Measurements from ENCODE around the gene VEGFC.

The VEGFC gene

GRCh38 chr4:176792326-176793059, at the start of gene VEGFC:
Gene VEGFC, minus strand, starts transcription at chr4:176792922. Its CDS starts 611 bp downstream, at chr4:176792311.
- DNase-seq (ENCODE audit: low spot score), result peak; percentile 32

- DNase-seq (ENCODE audit: low spot score), result no peak
Measured at GRCh38 chr4:176841711-176842112, 49.0 kb upstream of the VEGFC start.

GRCh38 chr4:176840166-176840565, 47.4 kb upstream of the VEGFC start:
- no peak for DNase-seq (ENCODE audit: low spot score)

DNA sequence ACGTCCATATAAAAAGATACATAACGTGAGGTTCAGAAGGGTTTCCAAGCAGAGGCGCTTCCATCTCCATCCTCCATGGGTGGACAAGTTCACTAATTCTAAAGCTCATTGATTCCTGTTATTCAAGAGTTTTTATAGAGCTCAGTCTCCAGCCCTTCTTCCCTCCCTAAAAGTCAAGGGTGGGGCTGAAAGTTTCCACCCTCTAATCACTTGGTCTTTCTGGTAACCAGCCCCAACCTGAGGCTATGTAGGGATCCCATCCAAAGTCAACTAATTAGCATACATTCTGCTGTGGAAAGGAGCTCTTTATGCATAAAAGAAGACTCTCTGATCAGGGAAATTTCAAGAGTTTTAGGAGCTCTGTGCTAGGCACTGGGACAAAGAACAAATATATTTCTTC, 46.9 kb upstream of the VEGFC start:
- DNase-seq (ENCODE audit: low spot score), result no peak

- no peak for DNase-seq (ENCODE audit: low spot score)
Measured at GRCh38 chr4:176838601-176839433, 46.1 kb upstream of the VEGFC start.

DNA sequence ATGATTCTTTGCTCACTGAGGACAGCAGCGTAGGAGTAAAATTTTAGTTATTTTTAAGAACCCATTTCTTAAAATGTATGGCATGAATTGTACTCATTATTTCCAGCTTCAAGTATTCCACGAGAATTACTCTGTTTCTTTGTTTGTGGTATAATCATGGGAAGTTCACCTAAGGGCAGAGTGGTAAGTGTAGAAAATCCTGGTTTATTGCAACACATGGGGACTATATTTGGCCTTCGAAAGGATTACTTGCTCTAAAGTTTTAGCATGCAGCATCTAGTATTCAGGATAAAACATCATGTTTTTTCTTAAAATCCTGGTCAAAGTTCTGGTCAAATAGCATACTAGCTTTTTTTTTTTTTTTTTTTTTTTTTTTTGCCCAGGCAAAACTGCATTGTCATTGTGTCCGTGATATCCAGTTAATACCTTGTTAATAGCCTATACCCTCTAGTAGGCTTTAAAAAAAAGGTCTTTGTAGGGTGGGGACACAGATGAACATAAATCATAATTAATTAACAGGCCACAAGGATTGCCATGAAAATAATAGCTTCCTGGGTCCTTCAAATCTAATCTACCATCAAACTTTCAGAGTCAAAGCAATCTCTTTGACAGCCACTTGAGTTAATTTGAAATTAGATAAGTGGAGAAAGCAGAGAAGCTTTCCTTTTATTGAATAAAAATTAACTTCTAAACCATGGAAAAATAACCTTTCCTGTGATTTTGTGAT, 44.6 kb upstream of the VEGFC start:
- DNase-seq (ENCODE audit: low spot score), result no peak

DNA sequence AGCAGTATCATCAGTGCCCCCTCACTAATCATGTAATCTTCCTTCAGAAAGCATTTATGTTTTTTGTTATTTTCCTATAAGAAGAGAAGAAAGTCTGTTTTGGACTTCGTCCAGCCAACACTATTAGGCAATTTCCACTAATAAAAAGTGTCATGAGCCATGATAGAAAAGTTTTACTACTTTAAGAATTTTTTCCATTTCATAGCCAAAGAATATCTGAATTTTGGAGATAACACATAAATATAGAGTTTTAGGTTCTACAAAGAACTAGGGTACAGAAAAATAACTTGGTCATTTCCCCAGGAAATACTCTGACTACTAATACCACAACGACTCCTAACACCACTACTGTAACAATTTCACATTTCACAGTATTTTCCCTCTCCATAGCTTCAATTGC, 41.8 kb upstream of the VEGFC start:
- DNase-seq (ENCODE audit: low spot score), result no peak

- DNase-seq (ENCODE audit: low spot score), result no peak
Measured at GRCh38 chr4:176833400-176834175, 40.9 kb upstream of the VEGFC start.

GRCh38 chr4:176830971-176831370, 38.2 kb upstream of the VEGFC start:
- no peak for DNase-seq (ENCODE audit: low spot score)

DNA sequence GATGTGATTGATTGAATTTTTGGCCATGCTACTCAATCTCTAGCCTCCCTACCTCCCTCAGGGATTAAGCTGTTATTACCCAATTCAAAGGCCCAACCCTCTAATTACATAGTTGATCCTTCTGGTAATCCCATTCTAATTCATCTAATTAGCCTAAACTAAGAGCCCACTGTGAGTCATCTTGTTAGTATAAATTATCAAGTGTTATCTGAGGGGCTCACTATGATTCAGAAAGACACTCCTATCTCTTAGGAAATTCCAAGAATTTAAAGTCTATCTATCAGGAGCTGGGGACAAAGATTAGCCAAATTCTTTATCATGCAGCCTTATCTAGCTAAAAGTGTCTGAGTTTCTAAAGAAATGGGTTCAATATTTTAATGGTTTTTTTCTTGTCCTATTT, 32.9 kb upstream of the VEGFC start:
- no peak for DNase-seq (ENCODE audit: low spot score)

GRCh38 chr4:176824645-176825366, 32.1 kb upstream of the VEGFC start:
- DNase-seq (ENCODE audit: low spot score), result no peak

DNA sequence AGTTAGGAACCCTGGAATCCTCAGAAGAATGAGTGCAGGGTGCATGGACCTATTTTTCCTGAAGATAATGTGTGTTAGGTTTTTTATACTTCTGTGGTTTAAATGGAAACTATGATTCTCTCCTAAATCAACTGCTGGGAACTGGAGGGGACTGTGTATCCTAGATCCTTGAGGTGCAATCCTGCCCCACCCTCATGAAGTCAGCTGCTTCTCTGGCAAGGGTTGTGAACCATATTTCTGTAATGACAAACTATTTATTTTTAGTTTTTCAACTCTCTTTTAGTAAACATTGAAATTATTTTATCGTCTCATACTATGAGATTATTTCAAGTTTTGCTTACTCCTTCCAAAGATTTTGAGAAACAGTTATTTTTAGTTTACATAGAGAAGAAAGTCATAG, 25.8 kb upstream of the VEGFC start:
- DNase-seq (ENCODE audit: low spot score), result no peak

GRCh38 chr4:176817204-176817603, 24.5 kb upstream of the VEGFC start:
- DNase-seq (ENCODE audit: low spot score), result no peak

DNA sequence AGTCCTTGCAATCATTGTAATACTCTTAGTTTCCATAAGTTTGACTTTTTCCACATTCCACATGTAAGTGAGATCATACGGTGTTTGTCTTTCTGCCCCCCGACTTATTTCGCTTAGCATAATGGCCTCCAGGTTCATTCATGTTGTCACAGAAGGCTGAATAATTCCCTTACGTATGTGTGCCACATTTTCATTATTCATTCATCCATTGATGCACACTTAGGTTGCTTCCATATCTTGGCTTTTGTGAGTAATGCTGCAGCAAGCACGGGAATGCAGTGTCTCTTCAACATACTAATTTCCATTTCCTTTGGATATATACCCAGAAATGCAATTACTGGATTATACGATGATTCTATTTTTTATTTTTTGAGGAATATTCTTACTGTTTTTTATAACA, 22.0 kb upstream of the VEGFC start:
- no peak for DNase-seq (ENCODE audit: low spot score)

GRCh38 chr4:176810481-176811249, 17.9 kb upstream of the VEGFC start:
- no peak for DNase-seq (ENCODE audit: low spot score)

- DNase-seq (ENCODE audit: low spot score), result no peak
Measured at GRCh38 chr4:176806778-176807375, 14.2 kb upstream of the VEGFC start.

GRCh38 chr4:176805155-176805554, 12.4 kb upstream of the VEGFC start:
- no peak for DNase-seq (ENCODE audit: low spot score)

DNA sequence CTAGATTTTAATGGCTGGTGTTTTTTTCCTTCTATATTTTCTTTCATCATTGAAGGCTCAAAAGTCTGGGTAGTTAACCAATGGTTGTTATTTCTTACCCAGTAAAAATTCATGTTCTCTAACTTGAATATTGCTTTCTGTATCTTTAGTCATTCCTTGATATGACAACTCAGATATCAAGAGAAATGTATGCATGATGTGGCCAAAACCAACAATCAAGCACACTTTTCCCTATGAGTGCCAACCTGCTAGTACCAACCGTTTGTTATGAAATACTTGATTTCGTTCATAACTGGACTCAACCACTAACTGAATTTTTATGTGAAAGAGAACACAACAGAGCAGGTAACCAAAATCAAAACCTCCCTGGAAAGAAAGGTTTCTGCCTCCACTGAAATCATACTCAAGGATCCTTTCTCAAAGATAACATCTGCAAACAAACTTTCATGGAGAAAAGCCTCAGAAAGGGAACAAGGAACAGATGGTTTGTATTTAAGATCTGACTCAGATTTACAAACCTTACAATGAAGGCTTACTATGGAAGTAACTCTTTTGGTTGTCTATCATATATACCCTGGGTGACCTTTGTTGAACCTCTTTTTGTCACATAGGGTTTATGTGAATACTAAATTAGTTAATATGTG, 8.3 kb upstream of the VEGFC start:
- no peak for DNase-seq (ENCODE audit: low spot score)

DNA sequence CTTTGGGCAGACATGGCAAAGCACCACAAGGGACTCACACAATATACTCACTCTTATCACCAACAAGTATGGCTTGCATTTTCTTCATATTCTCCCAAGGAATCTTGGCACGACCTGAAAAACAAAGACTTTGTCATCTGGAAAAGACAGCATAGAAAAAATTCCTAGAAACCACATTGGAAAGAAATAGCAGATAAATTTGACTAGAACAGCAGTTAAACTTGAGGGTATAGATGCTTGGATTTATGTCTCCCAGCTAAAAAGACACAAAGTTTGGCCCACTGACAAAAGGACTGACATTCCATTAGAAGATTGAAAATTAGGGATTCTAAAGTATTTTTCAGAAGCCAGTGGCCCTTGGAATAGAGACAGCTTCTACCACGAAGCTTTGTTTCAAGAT, 6.9 kb upstream of the VEGFC start:
- no peak for DNase-seq (ENCODE audit: low spot score)

GRCh38 chr4:176798540-176798939, 5.8 kb upstream of the VEGFC start:
- DNase-seq (ENCODE audit: low spot score), result no peak
